ENCODE measurements around the gene DENND11. TPM values are rescaled to one million over a fixed set of nuclear protein-coding genes. Genes with fewer than 3 reads are reported as not detected.

Gene DENND11
- total and polyA plus RNA-seq, 10 donors: 7.6 to 68.4 (median 48.8) TPM

GRCh38 chr7:141717450-141717849 is 15.5 kb upstream of the DENND11 start:
- Histone ChIP-seq H3K9me3 (no peaks in the 10 kb centered on the region), H3K27ac (no peak overlapping the region), H3K4me1 (no peaks in the 10 kb centered on the region), H3K4me3 (no peak overlapping the region), H3K36me3 (peaks cover 0 to 14% (median 0%) of the 10 kb centered on the region in 6 donors), H3K27me3 (replicated peaks in 1 of 7) (no peaks in the 10 kb centered on the region)
- TF ChIP-seq CTCF (IDR thresholded peaks at IDR 0.05 in 8 of 11, conservative IDR thresholded peaks at IDR 0.05 in 3 of 11): no peak
- no peak for TF ChIP-seq POLR2AphosphoS5 (IDR thresholded peaks at IDR 0.05)
- no peak for TF ChIP-seq POLR2A (IDR thresholded peaks at IDR 0.05)
- WGBS, 5 donors: 87 to 100% (median 91%) methylated on average over 1 of the region's 1 CpG
- DNase-seq: no peak
- intact Hi-C loops (cut with DNase I; ENCODE audit: low total_unique reads): no loop called here

- TF ChIP-seq CTCF (IDR thresholded peaks at IDR 0.05 in 8 of 11, conservative IDR thresholded peaks at IDR 0.05 in 3 of 11) (no peak), POLR2AphosphoS5 (IDR thresholded peaks at IDR 0.05) (no peak), POLR2A (IDR thresholded peaks at IDR 0.05) (no peak)
- Histone ChIP-seq H3K4me3 (no peak overlapping the region), H3K27ac (no peak overlapping the region), H3K9me3 (no peaks in the 10 kb centered on the region), H3K27me3 (replicated peaks in 1 of 7) (no peaks in the 10 kb centered on the region), H3K36me3 (peaks cover 0 to 8% (median 0%) of the 10 kb centered on the region in 6 donors), H3K4me1 (no peaks in the 10 kb centered on the region)
- intact Hi-C loops (cut with DNase I; ENCODE audit: low total_unique reads): no loop called here
- no peak for DNase-seq
- WGBS, 5 donors: 85 to 91% (median 87%) methylated on average over 6 of the region's 6 CpGs
Observed at GRCh38 chr7:141715794-141716689, 14.1 kb upstream of the DENND11 start.

- Histone ChIP-seq H3K9me3 (no peaks in the 10 kb centered on the region), H3K27ac (no peak overlapping the region), H3K4me1 (no peaks in the 10 kb centered on the region), H3K4me3 (no peak overlapping the region), H3K27me3 (replicated peaks in 1 of 7) (no peaks in the 10 kb centered on the region), H3K36me3 (peaks cover 0 to 5% (median 0%) of the 10 kb centered on the region in 6 donors)
- intact Hi-C loops (cut with DNase I; ENCODE audit: low total_unique reads): no loop called here
- TF ChIP-seq CTCF (IDR thresholded peaks at IDR 0.05 in 8 of 11, conservative IDR thresholded peaks at IDR 0.05 in 3 of 11): no peak
- TF ChIP-seq POLR2A (IDR thresholded peaks at IDR 0.05): no peak
- no peak for TF ChIP-seq POLR2AphosphoS5 (IDR thresholded peaks at IDR 0.05)
- no peak for DNase-seq
- 56 to 88% (median 73%) methylated on average over 4 of the region's 4 CpGs for WGBS, 5 donors
Observed at GRCh38 chr7:141715018-141715417, 13.1 kb upstream of the DENND11 start.

GRCh38 chr7:141714571-141714970 is 12.6 kb upstream of the DENND11 start:
- Histone ChIP-seq H3K9me3 (no peaks in the 10 kb centered on the region), H3K4me3 (no peak overlapping the region), H3K27me3 (replicated peaks in 1 of 7) (no peaks in the 10 kb centered on the region), H3K4me1 (no peaks in the 10 kb centered on the region), H3K36me3 (peaks cover 0 to 5% (median 0%) of the 10 kb centered on the region in 6 donors), H3K27ac (no peak overlapping the region)
- whole genome bisulfite sequencing, 5 donors: 75 to 87% (median 82%) methylated on average over 2 of the region's 2 CpGs
- DNase-seq: no peak
- intact Hi-C loops (cut with DNase I; ENCODE audit: low total_unique reads): no loop called here
- TF ChIP-seq CTCF (IDR thresholded peaks at IDR 0.05 in 8 of 11, conservative IDR thresholded peaks at IDR 0.05 in 3 of 11) (no peak), POLR2A (IDR thresholded peaks at IDR 0.05) (no peak), POLR2AphosphoS5 (IDR thresholded peaks at IDR 0.05) (no peak)

Measured in spleen (tissue), 11 donors.